Measurements from ENCODE around the gene GNAQ.

- TF ChIP-seq CTCF (IDR thresholded peaks at IDR 0.05): no peak
- TF ChIP-seq ZFX (IDR thresholded peaks at IDR 0.05; ENCODE audit: borderline replicate concordance): no peak
Observed at GRCh38 chr9:77719321-77719720, 312.3 kb downstream of the GNAQ start.

Data from 22Rv1 (cell line).